Activated CD8-positive, alpha-beta memory T cell treated with anti-CD3 and anti-CD28 coated beads, Interleukin-2, amount 50 U/mL, for 24 hours (primary cell): ENCODE measurements around the gene SHROOM2.
"Not testable (repeated sequence)": the region's sequence is repeated elsewhere in the genome, so short reads cannot be mapped to it uniquely, and the experiment has no call there.

ENCODE experiments used
- DNase-seq: peaks from one replicate; pipeline ENCODE4 v3.0.0-alpha.2; 2020; ENCODE audit errors: extremely low read depth

Gene SHROOM2

DNA sequence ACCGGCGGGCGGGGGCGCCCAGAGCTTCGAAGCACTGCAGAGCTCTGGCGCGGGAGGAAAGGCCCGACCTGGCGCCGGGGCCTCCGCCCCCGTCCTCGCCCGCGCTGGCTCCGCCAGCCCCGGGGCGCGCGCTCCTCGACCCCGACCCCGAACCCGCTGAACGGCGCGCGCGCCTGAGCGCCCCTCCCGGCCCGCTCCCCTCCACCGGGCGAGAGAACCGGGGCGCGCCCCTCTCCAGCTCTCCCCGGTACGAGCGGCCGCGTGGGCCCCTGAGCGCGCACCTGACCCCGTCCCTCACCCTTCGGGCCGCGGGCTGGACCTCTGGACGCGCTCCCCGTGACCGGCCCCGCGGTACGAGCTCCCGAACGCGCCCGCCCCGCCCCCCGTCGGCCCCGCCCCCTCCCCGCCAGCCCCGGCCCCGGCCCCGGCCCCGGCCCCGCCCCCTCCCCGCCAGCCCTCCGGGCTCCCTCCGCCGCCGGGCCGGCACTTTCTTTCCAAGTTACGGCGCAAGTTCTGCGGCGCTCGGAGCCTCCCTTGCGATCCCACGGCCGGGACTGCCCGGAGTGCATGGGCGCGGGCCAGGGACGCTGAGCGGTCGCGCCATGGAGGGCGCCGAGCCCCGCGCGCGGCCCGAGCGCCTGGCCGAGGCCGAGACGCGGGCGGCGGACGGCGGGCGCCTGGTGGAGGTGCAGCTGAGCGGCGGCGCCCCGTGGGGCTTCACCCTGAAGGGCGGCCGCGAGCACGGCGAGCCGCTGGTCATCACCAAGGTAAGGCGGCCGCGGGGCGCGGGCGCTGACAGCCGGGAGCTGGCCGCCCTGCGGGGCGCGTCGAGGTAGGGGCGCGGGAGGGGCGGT, at the start of gene SHROOM2:
Gene SHROOM2, plus strand, starts transcription at position 486 of the 854 bp plus-strand sequence. Its CDS starts 117 bp downstream, at position 603.
- DNase-seq = no peak

GRCh38 chrX:9737363-9737762, 48.9 kb upstream of the SHROOM2 start:
- no peak for DNase-seq

DNA sequence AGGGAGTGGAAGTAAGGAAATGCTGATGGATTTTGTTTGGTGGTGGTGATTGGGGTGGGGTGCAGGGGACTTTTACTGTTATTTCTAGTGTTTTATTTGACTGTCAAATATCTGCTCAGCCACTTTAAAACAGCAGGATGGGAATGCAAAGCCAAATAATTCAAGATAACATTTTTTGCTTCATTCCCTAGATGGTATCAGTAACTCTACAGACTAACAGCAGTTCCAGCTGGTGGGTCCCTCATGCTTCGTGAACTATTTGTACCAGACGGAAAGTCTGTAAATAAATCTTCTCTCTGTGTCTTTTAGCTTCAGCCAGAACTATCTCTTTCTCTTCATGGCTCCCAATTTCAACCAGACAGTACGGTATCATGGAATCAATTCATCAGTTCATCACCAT, 48.1 kb upstream of the SHROOM2 start:
- DNase-seq = no peak

GRCh38 chrX:9739130-9739529, 47.1 kb upstream of the SHROOM2 start:
- no peak for DNase-seq

GRCh38 chrX:9745417-9746115, 40.7 kb upstream of the SHROOM2 start:
- DNase-seq = no peak

DNA sequence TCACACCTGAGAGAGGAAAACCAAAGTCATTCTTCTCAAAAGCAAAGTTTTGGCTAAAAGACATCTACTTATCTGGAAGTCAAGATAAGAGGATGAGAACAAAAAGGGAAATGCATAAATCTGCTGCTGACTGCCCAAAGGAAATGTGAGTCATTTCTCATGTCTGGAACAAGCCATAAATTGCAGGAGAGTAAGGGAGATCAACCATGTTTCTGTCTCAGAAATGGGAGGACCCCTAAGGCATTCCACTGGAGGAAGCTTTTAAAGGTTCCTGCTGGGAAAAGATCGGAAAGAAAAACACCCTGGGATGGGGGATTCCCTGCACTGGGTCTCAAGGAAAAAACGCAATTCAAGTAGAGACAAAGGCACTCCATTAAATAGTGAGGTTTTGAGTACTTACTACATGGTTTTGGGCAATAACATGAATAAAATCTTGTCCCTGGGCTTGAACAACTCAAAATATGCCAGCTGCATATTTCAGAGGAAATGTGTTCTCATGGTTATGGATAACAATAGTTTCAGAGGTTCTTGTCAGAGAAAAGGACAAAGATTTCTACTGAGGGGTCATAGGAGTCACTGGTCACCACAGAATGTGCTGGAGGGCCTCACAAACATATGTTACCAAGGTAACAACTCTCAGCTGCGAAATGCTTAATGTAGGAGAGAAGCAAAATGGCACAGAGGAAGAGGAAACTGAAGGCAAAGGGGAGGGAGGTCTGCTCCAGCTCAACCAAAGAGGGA, 39.9 kb upstream of the SHROOM2 start:
- DNase-seq = no peak

DNA sequence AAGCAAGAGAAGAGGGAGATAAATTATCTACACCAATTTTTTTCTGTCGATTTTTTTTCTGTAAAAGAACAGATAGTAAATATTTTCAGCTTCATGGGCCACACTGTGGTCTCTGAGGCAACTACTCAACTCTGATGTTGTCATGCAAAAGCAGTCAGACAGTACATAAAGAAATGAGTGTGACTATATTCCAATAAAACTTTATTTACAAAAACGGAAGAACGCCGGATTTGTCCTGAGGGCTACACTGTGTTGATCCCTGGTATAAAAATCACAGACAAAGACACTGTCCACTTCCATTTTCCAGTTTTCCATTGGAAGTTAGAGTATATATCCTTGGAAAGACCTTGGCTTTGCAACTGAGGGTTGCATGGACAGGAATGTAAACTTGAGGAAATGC, 38.6 kb upstream of the SHROOM2 start:
- no peak for DNase-seq

DNA sequence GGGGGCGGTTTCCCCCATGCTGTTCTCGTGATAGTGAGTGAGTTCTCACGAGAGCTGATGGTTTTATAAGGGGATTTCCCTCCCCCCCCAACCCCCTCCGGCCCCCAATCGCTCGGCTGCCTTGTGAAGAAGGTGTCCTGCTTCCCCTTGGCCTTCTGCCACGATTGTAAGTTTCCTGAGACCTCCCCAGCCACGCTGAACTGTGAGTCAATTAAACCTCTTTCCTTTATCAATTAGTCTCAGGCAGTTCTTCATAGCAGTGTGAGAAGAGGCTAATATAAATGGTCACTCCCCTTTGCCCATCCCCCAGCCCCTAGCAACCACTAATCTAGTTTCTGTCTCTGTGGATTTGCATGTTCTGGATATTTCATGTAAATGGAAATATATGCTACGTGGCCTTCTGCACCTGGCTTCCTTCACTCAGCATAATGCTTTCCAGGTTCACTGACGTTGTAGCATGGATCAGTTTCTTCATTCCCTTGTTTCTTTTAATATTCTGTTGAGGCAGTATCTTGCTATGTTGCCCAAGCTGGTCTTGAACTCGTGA, 37.0 kb upstream of the SHROOM2 start:
- DNase-seq = no peak

- no peak for DNase-seq
Observed at GRCh38 chrX:9757366-9757765, 28.9 kb upstream of the SHROOM2 start.

DNA sequence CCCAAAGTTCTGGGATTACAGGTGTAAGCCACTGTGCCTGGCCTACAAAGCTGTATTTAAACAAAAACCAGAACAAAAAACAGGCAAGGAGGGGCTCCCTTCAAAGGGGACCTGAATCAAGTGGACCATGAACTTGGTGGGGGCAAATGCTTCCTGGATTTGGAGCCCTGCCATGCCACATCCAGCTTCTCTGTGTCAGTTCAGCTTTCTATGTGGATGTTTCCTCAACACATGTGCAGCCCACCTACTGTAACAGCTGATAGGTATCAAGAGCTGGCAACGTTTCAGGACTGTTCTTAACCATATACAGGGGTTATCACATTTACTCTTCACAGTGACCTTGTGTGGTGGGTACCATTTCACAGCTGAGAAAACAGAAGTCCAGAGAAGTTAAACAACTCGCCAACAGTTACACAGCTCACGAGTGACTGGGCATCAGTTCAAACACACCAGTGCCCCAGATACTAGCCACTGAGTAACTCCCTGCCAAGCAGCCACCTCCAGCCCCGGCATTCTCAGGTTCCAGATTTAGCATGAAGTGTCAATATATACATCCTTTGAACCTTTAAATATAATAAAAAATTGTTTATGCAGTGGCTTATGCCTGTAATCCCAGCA, 28.1 kb upstream of the SHROOM2 start:
- no peak for DNase-seq

GRCh38 chrX:9759337-9759736, 26.9 kb upstream of the SHROOM2 start:
- DNase-seq = no peak

- DNase-seq = no peak
Observed at GRCh38 chrX:9765072-9765736, 21.0 kb upstream of the SHROOM2 start.

GRCh38 chrX:9765737-9766097, 20.5 kb upstream of the SHROOM2 start, which contains the start of gene GPR143:
Gene GPR143, minus strand, starts transcription at chrX:9765847. Its CDS starts 30 bp downstream, at chrX:9765817.
- DNase-seq = no peak

GRCh38 chrX:9767375-9767774, 18.9 kb upstream of the SHROOM2 start:
- no peak for DNase-seq

- DNase-seq = not testable (repeated sequence)
Observed at GRCh38 chrX:9768321-9768839, 17.8 kb upstream of the SHROOM2 start.

- no peak for DNase-seq
Observed at GRCh38 chrX:9770319-9770718, 15.9 kb upstream of the SHROOM2 start.

GRCh38 chrX:9772943-9773342, 13.3 kb upstream of the SHROOM2 start:
- no peak for DNase-seq

- no peak for DNase-seq
Observed at GRCh38 chrX:9775930-9776329, 10.3 kb upstream of the SHROOM2 start.

DNA sequence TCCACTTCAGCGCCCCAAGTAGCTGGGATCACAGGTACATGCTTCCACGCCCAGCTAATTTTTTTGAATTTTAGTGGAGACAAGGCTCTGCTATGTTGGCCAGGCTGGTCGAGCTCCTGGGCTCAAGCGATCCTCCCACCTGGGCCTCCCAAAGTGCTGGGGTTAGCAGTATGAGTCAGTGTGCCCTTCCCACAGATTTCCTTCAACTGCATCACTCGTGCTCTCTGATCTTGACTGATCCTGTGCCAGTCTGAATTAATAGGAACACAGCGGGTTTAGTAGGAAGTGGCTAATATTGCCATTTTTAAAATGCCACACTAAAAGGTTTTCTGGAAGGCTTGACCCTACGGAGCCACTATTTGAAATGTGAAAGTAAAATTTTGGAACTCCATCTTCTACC, 4.3 kb upstream of the SHROOM2 start:
- no peak for DNase-seq

DNA sequence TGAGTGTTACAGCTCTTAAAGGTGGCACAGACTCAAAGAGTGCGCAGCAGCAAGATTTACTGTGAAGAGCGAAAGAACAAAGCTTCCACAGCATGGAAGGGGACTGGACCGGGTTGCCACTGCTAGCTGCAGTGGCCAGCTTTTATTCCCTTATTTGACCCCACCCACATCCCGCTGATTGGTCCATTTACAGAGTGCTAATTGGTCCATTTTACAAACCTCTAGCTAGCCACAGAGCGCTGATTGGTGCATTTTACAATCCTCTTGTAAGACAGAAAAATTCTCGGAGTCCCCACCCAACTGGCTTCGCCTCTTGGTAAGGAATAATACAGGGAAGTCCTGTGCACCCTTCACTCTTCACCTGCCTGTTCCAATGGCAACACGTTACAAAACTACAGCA, 1.9 kb upstream of the SHROOM2 start:
- no peak for DNase-seq
